GM18951 (cell line): ENCODE measurements around the gene CLCN2.

Experiments
- POLR2A ChIP-seq: IDR thresholded peaks from 4 replicates; pipeline ENCODE4 v1.6.1; 2011; ENCODE audit warnings: mild to moderate bottlenecking; ENCODE audit not compliant: insufficient read length, insufficient read depth; ENCODE audit errors: extremely low read depth
- in situ Hi-C: fragments of 300-500 bp; cut with MboI; formaldehyde crosslinking; loops from one replicate; pipeline ENCODE4 v1.12.0; 2022; ENCODE audit warnings: low sequenced_read_pairs, mixed read lengths, inconsistent platforms; ENCODE audit not compliant: unreplicated experiment

The CLCN2 gene

GRCh38 chr3:184360929-184361531 lies 375 bp downstream of the CLCN2 start:
- no peak for TF ChIP-seq POLR2A
- in situ Hi-C loops: loop anchor here (25.0 kb wide), 1 partner anchor 176 kb away; no protein-coding TSS in a partner anchor

GRCh38 chr3:184360070-184360928 lies 1.1 kb downstream of the CLCN2 start:
- in situ Hi-C loops: loop anchor here (25.0 kb wide), 1 partner anchor 177 kb away; no protein-coding TSS in a partner anchor
- no peak for TF ChIP-seq POLR2A

GRCh38 chr3:184359610-184360009 lies 1.8 kb downstream of the CLCN2 start:
- no peak for TF ChIP-seq POLR2A
- in situ Hi-C loops: loop anchor here (25.0 kb wide), 1 partner anchor 178 kb away; no protein-coding TSS in a partner anchor

GRCh38 chr3:184358921-184359350 lies 2.5 kb downstream of the CLCN2 start:
- TF ChIP-seq POLR2A: no peak
- in situ Hi-C loops: loop anchor here (25.0 kb wide), 1 partner anchor 178 kb away; no protein-coding TSS in a partner anchor

- in situ Hi-C loops: loop anchor here (25.0 kb wide), 1 partner anchor 179 kb away; no protein-coding TSS in a partner anchor
- TF ChIP-seq POLR2A: no peak
Measured at GRCh38 chr3:184358124-184358767, 3.2 kb downstream of the CLCN2 start.

GRCh38 chr3:184357248-184358123 lies 3.9 kb downstream of the CLCN2 start:
- in situ Hi-C loops: loop anchor here (25.0 kb wide), 1 partner anchor 180 kb away; no protein-coding TSS in a partner anchor
- TF ChIP-seq POLR2A: no peak

GRCh38 chr3:184355261-184356040 lies 6.0 kb downstream of the CLCN2 start:
- no peak for TF ChIP-seq POLR2A
- in situ Hi-C loops: loop anchor here (25.0 kb wide), 1 partner anchor 182 kb away; no protein-coding TSS in a partner anchor

- in situ Hi-C loops: loop anchor here (25.0 kb wide), 1 partner anchor 183 kb away; no protein-coding TSS in a partner anchor
- TF ChIP-seq POLR2A: no peak
Measured at GRCh38 chr3:184354754-184355153, 6.7 kb downstream of the CLCN2 start.

GRCh38 chr3:184354121-184354728 lies 7.2 kb downstream of the CLCN2 start:
- in situ Hi-C loops: loop anchor here (25.0 kb wide), 1 partner anchor 183 kb away; no protein-coding TSS in a partner anchor
- TF ChIP-seq POLR2A: no peak

- in situ Hi-C loops: loop anchor here (25.0 kb wide), 1 partner anchor 184 kb away; no protein-coding TSS in a partner anchor
- no peak for TF ChIP-seq POLR2A
Measured at GRCh38 chr3:184353546-184353941, 7.9 kb downstream of the CLCN2 start.
